ENCODE data around the gene WDR26.

The WDR26 gene

DNA sequence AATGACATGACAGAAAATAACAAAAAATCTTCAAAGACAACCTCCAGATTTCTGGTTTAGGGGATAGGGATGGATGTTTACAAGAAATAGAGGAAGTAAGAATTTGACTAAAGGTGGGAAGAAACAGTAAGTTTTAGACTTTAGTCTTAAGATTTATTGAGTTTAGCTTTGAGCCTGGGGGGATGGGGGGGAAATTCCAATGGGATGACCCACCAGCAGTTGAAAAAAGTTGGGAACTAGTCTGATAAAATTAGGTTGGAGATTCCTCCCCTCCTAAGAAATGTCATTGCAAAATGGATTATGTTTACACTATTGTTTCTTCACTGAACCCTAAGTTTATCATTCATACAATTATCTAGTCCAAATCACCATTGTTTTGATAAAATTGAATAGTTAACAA, 28.4 kb downstream of the WDR26 start:
- no peak for TF ChIP-seq ZNF560 (tag by site-specific recombination; IDR thresholded peaks at IDR 0.05; ENCODE audit: borderline replicate concordance)
- TF ChIP-seq ZNF610 (tag by site-specific recombination; IDR thresholded peaks at IDR 0.05; ENCODE audit: borderline replicate concordance): no peak
- TF ChIP-seq ZNF324 (tag by site-specific recombination; IDR thresholded peaks at IDR 0.05): no peak
- TF ChIP-seq ZBTB44 (tag by site-specific recombination; IDR thresholded peaks at IDR 0.05): no peak
- no peak for TF ChIP-seq ZNF138 (tag by site-specific recombination; IDR thresholded peaks at IDR 0.05; ENCODE audit: borderline replicate concordance)
- no peak for TF ChIP-seq ZNF837 (tag by site-specific recombination; IDR thresholded peaks at IDR 0.05)
- no peak for TF ChIP-seq BCL11B (tag by site-specific recombination; IDR thresholded peaks at IDR 0.05; ENCODE audit: low read depth)
- H3K9me3 ChIP-seq (ENCODE audit: control insufficient read depth, insufficient read depth, low read depth, low read length): no peaks in the 10 kb centered on the region
- ChIA-PET POLR2A (no interaction called here), CTCF (no interaction called here)
- no peak overlapping the region for H3K27ac ChIP-seq (ENCODE audit: extremely low read depth, low read depth, low read length)
- peaks cover 87 to 97% of the 10 kb centered on the region in 2 experiments for H3K36me3 ChIP-seq (ENCODE audit: control insufficient read depth in 2 of 2, insufficient read depth in 1 of 2, low read length in 2 of 2)
- no peak overlapping the region for H3K4me3 ChIP-seq (ENCODE audit: low read depth, low read length)
- H3K4me1 ChIP-seq (ENCODE audit: control insufficient read depth, insufficient read depth, low read length): no peaks in the 10 kb centered on the region

GRCh38 chr1:224405604-224405970, 29.0 kb downstream of the WDR26 start:
- Histone ChIP-seq H3K27ac (ENCODE audit: extremely low read depth, low read depth, low read length) (no peak overlapping the region), H3K4me3 (ENCODE audit: low read depth, low read length) (no peak overlapping the region), H3K4me1 (ENCODE audit: control insufficient read depth, insufficient read depth, low read length) (no peaks in the 10 kb centered on the region), H3K9me3 (ENCODE audit: control insufficient read depth, insufficient read depth, low read depth, low read length) (no peaks in the 10 kb centered on the region), H3K36me3 (ENCODE audit: control insufficient read depth in 2 of 2, insufficient read depth in 1 of 2, low read length in 2 of 2) (peaks cover 87 to 97% of the 10 kb centered on the region in 2 experiments)
- no peak for TF ChIP-seq ZSCAN4 (tag by site-specific recombination; IDR thresholded peaks at IDR 0.05)
- TF ChIP-seq GLIS1 (tag by site-specific recombination; IDR thresholded peaks at IDR 0.05): no peak
- TF ChIP-seq, protein P1, sequence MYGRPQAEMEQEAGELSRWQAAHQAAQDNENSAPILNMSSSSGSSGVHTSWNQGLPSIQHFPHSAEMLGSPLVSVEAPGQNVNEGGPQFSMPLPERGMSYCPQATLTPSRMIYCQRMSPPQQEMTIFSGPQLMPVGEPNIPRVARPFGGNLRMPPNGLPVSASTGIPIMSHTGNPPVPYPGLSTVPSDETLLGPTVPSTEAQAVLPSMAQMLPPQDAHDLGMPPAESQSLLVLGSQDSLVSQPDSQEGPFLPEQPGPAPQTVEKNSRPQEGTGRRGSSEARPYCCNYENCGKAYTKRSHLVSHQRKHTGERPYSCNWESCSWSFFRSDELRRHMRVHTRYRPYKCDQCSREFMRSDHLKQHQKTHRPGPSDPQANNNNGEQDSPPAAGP (tag by site-specific recombination; IDR thresholded peaks at IDR 0.05): no peak
- TF ChIP-seq ZNF37A (tag by site-specific recombination; IDR thresholded peaks at IDR 0.05): no peak
- TF ChIP-seq, protein P2, sequence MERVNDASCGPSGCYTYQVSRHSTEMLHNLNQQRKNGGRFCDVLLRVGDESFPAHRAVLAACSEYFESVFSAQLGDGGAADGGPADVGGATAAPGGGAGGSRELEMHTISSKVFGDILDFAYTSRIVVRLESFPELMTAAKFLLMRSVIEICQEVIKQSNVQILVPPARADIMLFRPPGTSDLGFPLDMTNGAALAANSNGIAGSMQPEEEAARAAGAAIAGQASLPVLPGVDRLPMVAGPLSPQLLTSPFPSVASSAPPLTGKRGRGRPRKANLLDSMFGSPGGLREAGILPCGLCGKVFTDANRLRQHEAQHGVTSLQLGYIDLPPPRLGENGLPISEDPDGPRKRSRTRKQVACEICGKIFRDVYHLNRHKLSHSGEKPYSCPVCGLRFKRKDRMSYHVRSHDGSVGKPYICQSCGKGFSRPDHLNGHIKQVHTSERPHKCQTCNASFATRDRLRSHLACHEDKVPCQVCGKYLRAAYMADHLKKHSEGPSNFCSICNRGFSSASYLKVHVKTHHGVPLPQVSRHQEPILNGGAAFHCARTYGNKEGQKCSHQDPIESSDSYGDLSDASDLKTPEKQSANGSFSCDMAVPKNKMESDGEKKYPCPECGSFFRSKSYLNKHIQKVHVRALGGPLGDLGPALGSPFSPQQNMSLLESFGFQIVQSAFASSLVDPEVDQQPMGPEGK (tag by site-specific recombination; IDR thresholded peaks at IDR 0.05): no peak
- TF ChIP-seq ZNF391 (tag by site-specific recombination; IDR thresholded peaks at IDR 0.05; ENCODE audit: borderline replicate concordance, low read depth): no peak
- TF ChIP-seq ZNF776 (tag by site-specific recombination; IDR thresholded peaks at IDR 0.05; ENCODE audit: borderline replicate concordance): no peak
- TF ChIP-seq ZNF830 (tag by site-specific recombination; IDR thresholded peaks at IDR 0.05; ENCODE audit: low read depth): no peak
- no peak for TF ChIP-seq ZNF558 (tag by site-specific recombination; IDR thresholded peaks at IDR 0.05)
- TF ChIP-seq ZNF548 (tag by site-specific recombination; IDR thresholded peaks at IDR 0.05): no peak
- TF ChIP-seq ZNF473 (tag by site-specific recombination; IDR thresholded peaks at IDR 0.05): no peak
- TF ChIP-seq ZFP69B (tag by site-specific recombination; IDR thresholded peaks at IDR 0.05): no peak
- TF ChIP-seq ZNF324 (tag by site-specific recombination; IDR thresholded peaks at IDR 0.05): no peak
- CTCF ChIA-PET: no interaction called here
- POLR2A ChIA-PET: no interaction called here

Data from HEK293 (cell line).